ENCODE results near the gene MTUS2.

DNA sequence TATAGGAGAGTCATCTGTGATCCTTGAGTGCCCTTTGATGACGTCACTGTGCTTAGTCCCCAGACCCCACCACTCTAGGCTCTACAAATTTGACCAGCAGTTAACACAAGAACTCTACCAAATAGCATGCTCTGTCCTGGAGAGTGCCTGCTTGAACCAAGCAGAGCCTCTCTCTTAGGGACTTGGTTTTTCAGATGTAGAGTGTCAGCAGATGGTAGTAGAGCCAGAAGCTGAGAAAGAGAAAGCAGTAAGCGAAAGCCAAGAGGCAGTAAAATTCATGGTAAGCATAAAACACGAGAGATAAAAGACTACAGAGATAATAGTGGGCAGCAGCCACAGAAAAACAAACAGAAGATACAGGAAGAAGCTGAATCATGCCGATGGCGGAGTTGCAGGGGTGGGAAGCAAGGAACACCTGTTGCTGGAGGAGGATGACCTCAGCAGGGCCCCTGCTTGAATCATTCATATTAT lies 582.1 kb downstream of the MTUS2 start:
- TF ChIP-seq EZH2 (IDR thresholded peaks at IDR 0.05; ENCODE audit: borderline replicate concordance, low read depth, low read length, poor library complexity, severe bottlenecking) (no peak), CTCF (conservative IDR thresholded peaks at IDR 0.05; ENCODE audit: low read depth, low read length) (no peak)
